RWPE1 (cell line): Measurements from ENCODE around the gene BTBD3.

Experiments
- CTCF ChIA-PET: fragments of 350-600 bp; sonication (Branson Sonifier 250); formaldehyde crosslinking; extraction: SDS; loops from one replicate; lab custom pipeline; 2021; lab: Yijun Ruan, JAX
- POLR2A ChIA-PET: fragments of 400-600 bp; formaldehyde crosslinking; extraction: SDS; loops from one replicate; lab custom pipeline; 2020; ENCODE audit warnings: antibody characterized with exemption; ENCODE audit not compliant: low non-redundant PET; lab: Yijun Ruan, JAX
- DNase-seq: peaks from one replicate; pipeline ENCODE4 v3.0.0; 2012; ENCODE audit warnings: low spot score
- H3K27ac ChIP-seq: fragments of 450-650 bp; 2 replicates; pipeline ENCODE4 v1.5.1; 2017
- TF ChIP-seq, protein P1 (sequence below): fragments of 450-650 bp; conservative IDR thresholded peaks from 2 replicates; pipeline ENCODE4 v1.5.1; 2017; ENCODE audit warnings: low read depth, mild to moderate bottlenecking

Gene BTBD3

GRCh38 chr20:11965602-11966001, 47.9 kb downstream of the BTBD3 start:
- TF ChIP-seq, protein P1, sequence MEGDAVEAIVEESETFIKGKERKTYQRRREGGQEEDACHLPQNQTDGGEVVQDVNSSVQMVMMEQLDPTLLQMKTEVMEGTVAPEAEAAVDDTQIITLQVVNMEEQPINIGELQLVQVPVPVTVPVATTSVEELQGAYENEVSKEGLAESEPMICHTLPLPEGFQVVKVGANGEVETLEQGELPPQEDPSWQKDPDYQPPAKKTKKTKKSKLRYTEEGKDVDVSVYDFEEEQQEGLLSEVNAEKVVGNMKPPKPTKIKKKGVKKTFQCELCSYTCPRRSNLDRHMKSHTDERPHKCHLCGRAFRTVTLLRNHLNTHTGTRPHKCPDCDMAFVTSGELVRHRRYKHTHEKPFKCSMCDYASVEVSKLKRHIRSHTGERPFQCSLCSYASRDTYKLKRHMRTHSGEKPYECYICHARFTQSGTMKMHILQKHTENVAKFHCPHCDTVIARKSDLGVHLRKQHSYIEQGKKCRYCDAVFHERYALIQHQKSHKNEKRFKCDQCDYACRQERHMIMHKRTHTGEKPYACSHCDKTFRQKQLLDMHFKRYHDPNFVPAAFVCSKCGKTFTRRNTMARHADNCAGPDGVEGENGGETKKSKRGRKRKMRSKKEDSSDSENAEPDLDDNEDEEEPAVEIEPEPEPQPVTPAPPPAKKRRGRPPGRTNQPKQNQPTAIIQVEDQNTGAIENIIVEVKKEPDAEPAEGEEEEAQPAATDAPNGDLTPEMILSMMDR: no peak
- no peak overlapping the region for H3K27ac ChIP-seq
- POLR2A ChIA-PET: no interaction called here
- DNase-seq: no peak
- CTCF ChIA-PET: no interaction called here

DNA sequence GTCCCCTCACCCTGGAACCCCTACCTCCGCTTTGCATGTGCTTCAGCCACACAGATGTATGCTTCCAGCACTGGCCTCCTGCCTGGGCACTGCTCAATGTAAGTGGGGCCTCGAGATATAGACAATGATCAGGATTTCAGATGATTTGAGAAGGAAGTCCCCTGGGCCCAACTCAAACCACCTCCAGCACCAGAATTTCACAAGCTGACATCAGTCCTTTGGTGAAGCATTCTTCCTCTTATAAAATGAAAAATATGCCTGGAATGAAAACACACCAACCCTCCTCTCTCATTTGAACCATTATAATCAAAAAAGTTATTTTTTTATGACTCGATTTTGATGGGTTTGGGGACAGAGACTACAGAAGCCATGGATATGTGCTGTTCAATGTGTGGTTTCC, 48.5 kb downstream of the BTBD3 start:
- H3K27ac ChIP-seq: no peak overlapping the region
- CTCF ChIA-PET: no interaction called here
- POLR2A ChIA-PET: no interaction called here
- TF ChIP-seq, protein P1: no peak
- DNase-seq: no peak

GRCh38 chr20:11970243-11970836, 52.6 kb downstream of the BTBD3 start:
- TF ChIP-seq, protein P1: no peak
- ChIA-PET POLR2A (no interaction called here), CTCF (no interaction called here)
- DNase-seq: no peak
- H3K27ac ChIP-seq: no peak overlapping the region

DNA sequence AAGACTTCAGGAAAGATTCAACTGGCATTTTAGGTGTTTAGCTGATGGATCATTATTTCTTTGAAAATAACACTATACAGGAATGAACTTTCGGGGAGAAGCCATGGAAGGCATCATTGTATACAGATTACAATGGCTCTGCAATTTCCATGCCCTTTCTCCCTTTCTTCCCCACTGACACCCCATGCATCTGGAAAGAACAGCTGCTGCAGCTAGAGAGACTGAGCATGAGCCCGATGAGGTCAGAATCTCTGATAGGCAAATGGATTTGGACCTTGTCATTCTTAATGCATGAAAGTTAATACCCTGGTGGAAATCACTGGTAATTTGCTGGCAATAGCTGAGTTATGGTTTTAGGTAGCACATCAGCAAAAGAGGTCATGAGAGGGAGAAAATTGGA, 54.8 kb downstream of the BTBD3 start:
- TF ChIP-seq, protein P1: no peak
- ChIA-PET POLR2A (no interaction called here), CTCF (no interaction called here)
- no peak overlapping the region for H3K27ac ChIP-seq
- DNase-seq: no peak
